ENCODE data around the gene SH3RF3. TPM values are rescaled to one million over a fixed set of nuclear protein-coding genes. Genes with fewer than 3 reads are reported as not detected.

Gene SH3RF3
- total and polyA plus RNA-seq, 9 of the 15 experiments (the other 6 are each of a cell fraction or from before 2014, with no cell fraction given), result 0.02 TPM; not detected in 8

DNA sequence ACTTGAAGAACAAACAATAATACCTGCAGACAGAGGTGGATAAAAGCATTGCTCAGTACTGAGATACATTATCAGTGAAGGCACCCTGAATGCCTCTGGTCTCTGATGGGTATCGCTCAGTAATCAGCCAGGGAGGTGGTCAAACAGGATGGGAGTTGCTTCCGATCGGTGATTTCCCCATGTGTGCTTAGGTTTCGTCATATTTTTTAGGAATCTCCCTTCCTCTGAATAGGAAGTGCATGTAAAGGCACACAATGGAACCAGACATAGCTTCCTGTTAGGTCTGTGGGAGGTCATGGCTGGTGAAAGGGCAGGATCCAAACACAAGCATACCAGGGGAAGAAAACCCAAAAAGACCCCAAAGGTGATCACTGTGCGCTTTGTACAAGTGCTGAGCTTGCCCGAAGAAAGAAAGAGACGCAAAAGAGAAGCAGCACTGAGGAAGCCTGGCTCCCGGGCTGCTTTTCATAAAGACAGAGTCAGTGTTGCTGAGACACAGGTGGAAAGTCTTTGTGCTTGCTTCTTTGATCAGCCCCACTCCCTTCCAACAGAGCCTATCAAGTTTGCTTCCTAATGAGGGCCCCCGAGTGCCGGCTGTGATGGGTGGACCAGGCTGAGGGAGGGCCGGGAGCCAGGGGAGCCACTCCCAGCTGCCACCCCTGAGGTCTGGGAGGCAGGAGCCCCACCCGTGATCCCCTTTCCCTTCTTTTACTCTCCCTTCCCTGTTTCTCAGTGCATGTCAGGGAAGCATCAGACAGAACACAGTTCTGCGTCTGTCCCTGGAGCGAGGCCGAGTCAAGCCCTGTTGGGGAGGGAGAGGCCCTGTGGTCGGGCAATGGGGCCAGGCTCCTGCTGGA, 138.2 kb downstream of the SH3RF3 start (continued):
- TF ChIP-seq, protein P1, sequence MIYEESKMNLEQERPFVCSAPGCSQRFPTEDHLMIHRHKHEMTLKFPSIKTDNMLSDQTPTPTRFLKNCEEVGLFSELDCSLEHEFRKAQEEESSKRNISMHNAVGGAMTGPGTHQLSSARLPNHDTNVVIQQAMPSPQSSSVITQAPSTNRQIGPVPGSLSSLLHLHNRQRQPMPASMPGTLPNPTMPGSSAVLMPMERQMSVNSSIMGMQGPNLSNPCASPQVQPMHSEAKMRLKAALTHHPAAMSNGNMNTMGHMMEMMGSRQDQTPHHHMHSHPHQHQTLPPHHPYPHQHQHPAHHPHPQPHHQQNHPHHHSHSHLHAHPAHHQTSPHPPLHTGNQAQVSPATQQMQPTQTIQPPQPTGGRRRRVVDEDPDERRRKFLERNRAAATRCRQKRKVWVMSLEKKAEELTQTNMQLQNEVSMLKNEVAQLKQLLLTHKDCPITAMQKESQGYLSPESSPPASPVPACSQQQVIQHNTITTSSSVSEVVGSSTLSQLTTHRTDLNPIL (CRISPR knock-in tag; IDR thresholded peaks at IDR 0.05), result no peak
- no peak for TF ChIP-seq ZNF146 (CRISPR knock-in tag; IDR thresholded peaks at IDR 0.05; ENCODE audit: unreplicated experiment)
- TF ChIP-seq, protein P2, sequence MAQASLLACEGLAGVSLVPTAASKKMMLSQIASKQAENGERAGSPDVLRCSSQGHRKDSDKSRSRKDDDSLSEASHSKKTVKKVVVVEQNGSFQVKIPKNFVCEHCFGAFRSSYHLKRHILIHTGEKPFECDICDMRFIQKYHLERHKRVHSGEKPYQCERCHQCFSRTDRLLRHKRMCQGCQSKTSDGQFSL (CRISPR knock-in tag; IDR thresholded peaks at IDR 0.05), result no peak
- TF ChIP-seq, protein P2 (tag; IDR thresholded peaks at IDR 0.05), result no peak
- TF ChIP-seq, protein P3, sequence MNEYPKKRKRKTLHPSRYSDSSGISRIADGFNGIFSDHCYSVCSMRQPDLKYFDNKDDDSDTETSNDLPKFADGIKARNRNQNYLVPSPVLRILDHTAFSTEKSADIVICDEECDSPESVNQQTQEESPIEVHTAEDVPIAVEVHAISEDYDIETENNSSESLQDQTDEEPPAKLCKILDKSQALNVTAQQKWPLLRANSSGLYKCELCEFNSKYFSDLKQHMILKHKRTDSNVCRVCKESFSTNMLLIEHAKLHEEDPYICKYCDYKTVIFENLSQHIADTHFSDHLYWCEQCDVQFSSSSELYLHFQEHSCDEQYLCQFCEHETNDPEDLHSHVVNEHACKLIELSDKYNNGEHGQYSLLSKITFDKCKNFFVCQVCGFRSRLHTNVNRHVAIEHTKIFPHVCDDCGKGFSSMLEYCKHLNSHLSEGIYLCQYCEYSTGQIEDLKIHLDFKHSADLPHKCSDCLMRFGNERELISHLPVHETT (CRISPR knock-in tag; conservative IDR thresholded peaks at IDR 0.05 in 1 of 2, IDR thresholded peaks at IDR 0.05 in 1 of 2), result no peak
- peak; percentile 55; the same call in 1 of the 2 replicates for TF ChIP-seq SMAD4 (CRISPR knock-in tag; conservative IDR thresholded peaks at IDR 0.05)
- TF ChIP-seq HDAC1 (IDR thresholded peaks at IDR 0.05), result no peak
- TF ChIP-seq ETV6 (IDR thresholded peaks at IDR 0.05; ENCODE audit: borderline replicate concordance in 1 of 2, low read depth in 2 of 2, low read length in 1 of 2), result peak in 1 of 2 experiments; percentile 73; a peak in 1 of 4 replicates
- TF ChIP-seq ETV6 (CRISPR knock-in tag; IDR thresholded peaks at IDR 0.05; ENCODE audit: borderline replicate concordance), result no peak
- TF ChIP-seq, protein P4, sequence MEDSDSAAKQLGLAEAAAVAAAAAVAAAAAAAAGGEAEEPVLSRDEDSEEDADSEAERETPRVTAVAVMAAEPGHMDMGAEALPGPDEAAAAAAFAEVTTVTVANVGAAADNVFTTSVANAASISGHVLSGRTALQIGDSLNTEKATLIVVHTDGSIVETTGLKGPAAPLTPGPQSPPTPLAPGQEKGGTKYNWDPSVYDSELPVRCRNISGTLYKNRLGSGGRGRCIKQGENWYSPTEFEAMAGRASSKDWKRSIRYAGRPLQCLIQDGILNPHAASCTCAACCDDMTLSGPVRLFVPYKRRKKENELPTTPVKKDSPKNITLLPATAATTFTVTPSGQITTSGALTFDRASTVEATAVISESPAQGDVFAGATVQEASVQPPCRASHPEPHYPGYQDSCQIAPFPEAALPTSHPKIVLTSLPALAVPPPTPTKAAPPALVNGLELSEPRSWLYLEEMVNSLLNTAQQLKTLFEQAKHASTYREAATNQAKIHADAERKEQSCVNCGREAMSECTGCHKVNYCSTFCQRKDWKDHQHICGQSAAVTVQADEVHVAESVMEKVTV (CRISPR knock-in tag; IDR thresholded peaks at IDR 0.05), result no peak
- no peak for TF ChIP-seq ASH1L (IDR thresholded peaks at IDR 0.05; ENCODE audit: borderline replicate concordance, low read depth, partially characterized antibody)
- TF ChIP-seq KLF1 (tag; IDR thresholded peaks at IDR 0.05), result no peak
- TF ChIP-seq NELFE (IDR thresholded peaks at IDR 0.05; ENCODE audit: insufficient read depth, insufficient read length), result no peak
- no peak for TF ChIP-seq ATF2 (CRISPR knock-in tag; IDR thresholded peaks at IDR 0.05)
- no peak for TF ChIP-seq CREB1 (IDR thresholded peaks at IDR 0.05)
- TF ChIP-seq CREB1 (CRISPR knock-in tag; IDR thresholded peaks at IDR 0.05), result no peak
- 0 out of 2 replicates have a peak, but pooled peaks have one; percentile 53 for TF ChIP-seq HBP1 (CRISPR knock-in tag; IDR thresholded peaks at IDR 0.05)
